Keratinocyte (primary cell): Measurements from ENCODE around the gene PYGO1.

Experiments
- CTCF ChIP-seq, 3 experiments: IDR thresholded peaks in 1 of 3; conservative IDR thresholded peaks in 1 of 3; optimal IDR thresholded peaks in 1 of 3; 2 replicates in 2 of 3; 3 replicates in 1 of 3; pipeline versions ENCODE3 to v1.5.1; 2011; ENCODE audit warnings: low read length in 3 of 3, mild to moderate bottlenecking in 3 of 3, moderate library complexity in 2 of 3, control low read depth in 1 of 3, inconsistent platforms in 1 of 3; ENCODE audit not compliant: insufficient read depth in 2 of 3; ENCODE audit errors: extremely low read depth in 1 of 3
- EZH2 ChIP-seq: IDR thresholded peaks from one replicate; pipeline ENCODE4 v1.6.1; 2012; ENCODE audit warnings: inconsistent platforms, mild to moderate bottlenecking, low read length, moderate library complexity

GRCh38 chr15:55515491-55515890 lies 72.7 kb downstream of the PYGO1 start:
- TF ChIP-seq CTCF (optimal IDR thresholded peaks at IDR 0.05 in 1 of 3, IDR thresholded peaks at IDR 0.05 in 1 of 3, conservative IDR thresholded peaks at IDR 0.05 in 1 of 3; ENCODE audit: extremely low read depth in 1 of 3, insufficient read depth in 2 of 3, low read length in 3 of 3) (no peak), EZH2 (no peak)
